K562 treated with DMSO at 1 percent for 24 hours (cell line): Measurements from ENCODE around the gene ARID3C. TPM values are rescaled to one million over a fixed set of nuclear protein-coding genes. Genes with fewer than 3 reads are reported as not detected.

Experiments
- total RNA-seq: library from RNA; unstranded; fragments of 300-600 nt; gene quantifications from 2 replicates; pipeline ENCODE4 v1.2.3, GENCODE V29; 2022; ENCODE audit warnings: low read depth; ENCODE audit not compliant: insufficient read depth

ARID3C gene
- not detected in 2 replicates for total RNA-seq

GRCh38 chr9:34628656-34629490 lies at the start of gene ARID3C:
Gene ARID3C, minus strand, starts transcription at chr9:34629066. Its CDS starts 1,052 bp downstream, at chr9:34628014.

GRCh38 chr9:34662526-34663302 lies 33.8 kb upstream of the ARID3C start, which contains the start of gene CCL27:
Gene CCL27, minus strand, starts transcription at chr9:34662657. Its CDS starts 24 bp downstream, at chr9:34662633.

GRCh38 chr9:34651876-34652601 lies 23.2 kb upstream of the ARID3C start, which contains the start of gene IL11RA:
Gene IL11RA, plus strand, starts transcription at chr9:34652185. Its CDS starts 3,033 bp downstream, at chr9:34655218.

GRCh38 chr9:34646211-34647083 lies 17.6 kb upstream of the ARID3C start, which contains the start of gene GALT:
Gene GALT, plus strand, starts transcription at chr9:34646675. Its CDS starts 30 bp downstream, at chr9:34646705.

GRCh38 chr9:34637356-34638137 lies 8.7 kb upstream of the ARID3C start, which contains the start of gene SIGMAR1:
Gene SIGMAR1, minus strand, starts transcription at chr9:34637787. Its CDS starts 90 bp downstream, at chr9:34637697.

GRCh38 chr9:34620061-34620994 lies 8.5 kb downstream of the ARID3C start, which contains the start of gene DCTN3:
Gene DCTN3, minus strand, starts transcription at chr9:34620495. Its CDS starts 31 bp downstream, at chr9:34620464.

GRCh38 chr9:34611811-34612787 lies 16.8 kb downstream of the ARID3C start, which contains the start of gene RPP25L:
Gene RPP25L, minus strand, starts transcription at chr9:34612097. Its CDS starts 801 bp downstream, at chr9:34611296.

GRCh38 chr9:34589636-34590380 lies 39.1 kb downstream of the ARID3C start, which contains the start of gene CNTFR:
Gene CNTFR, minus strand, starts transcription at chr9:34589724. Its CDS starts 20,743 bp downstream, at chr9:34568981.

Other genes with a start within 250 kb of the ARID3C start
- gene FAM219A, start 170.5 kb downstream of the ARID3C start, total RNA-seq = 20.9 and 21.6 TPM in 2 replicates
- gene DNAI1, start 170.3 kb downstream of the ARID3C start, total RNA-seq = not detected in 2 replicates
- not detected in 2 replicates for gene ENHO, start 106.1 kb downstream of the ARID3C start, total RNA-seq
- gene CNTFR, start 39.3 kb downstream of the ARID3C start, total RNA-seq = 0.21 TPM in 1 of 2 replicates, not detected in the other
- gene RPP25L, start 17.0 kb downstream of the ARID3C start, total RNA-seq = 52.6 and 55.0 TPM in 2 replicates
- gene DCTN3, start 8.6 kb downstream of the ARID3C start, total RNA-seq = 146 and 150 TPM in 2 replicates
- 44.3 and 46.8 TPM in 2 replicates for gene SIGMAR1, start 8.7 kb upstream of the ARID3C start, total RNA-seq
- gene GALT, start 17.6 kb upstream of the ARID3C start, total RNA-seq = 16.9 and 18.1 TPM in 2 replicates
- gene IL11RA, start 23.1 kb upstream of the ARID3C start, total RNA-seq = 4.7 and 6.3 TPM in 2 replicates
- not detected in 2 replicates for gene CCL27, start 33.6 kb upstream of the ARID3C start, total RNA-seq
- not detected in 2 replicates for gene CCL19, start 62.2 kb upstream of the ARID3C start, total RNA-seq
- gene CCL21, start 81.1 kb upstream of the ARID3C start, total RNA-seq = not detected in 2 replicates